Astrocyte (in vitro differentiated cells and primary cell): ENCODE data around the gene KDM4B.

Experiments used
- CTCF ChIP-seq: IDR thresholded peaks from 2 replicates; pipeline ENCODE4 v1.5.1; 2011; ENCODE audit warnings: low read depth, mild to moderate bottlenecking, inconsistent platforms, low read length, moderate library complexity; ENCODE audit not compliant: insufficient read depth
- EZH2 ChIP-seq: IDR thresholded peaks from 2 replicates; pipeline ENCODE4 v1.6.1; 2012; ENCODE audit warnings: mild to moderate bottlenecking, low read length, inconsistent platforms; ENCODE audit not compliant: insufficient read depth

GRCh38 chr19:4962085-4962619, 6.8 kb upstream of the KDM4B start:
- no peak for TF ChIP-seq CTCF
- no peak for TF ChIP-seq EZH2
